Sigmoid colon (tissue), 7 donors: ENCODE data around the gene TMEM259. TPM values are rescaled to one million over a fixed set of nuclear protein-coding genes. Genes with fewer than 3 reads are reported as not detected.
A peak's percentile ranks its signal among the peaks of the same experiment; 100 is the strongest.
"Not testable (repeated sequence)": the region's sequence is repeated elsewhere in the genome, so short reads cannot be mapped to it uniquely, and the experiment has no call there.

Source experiments
- DNase-seq: peaks from one replicate; pipeline ENCODE4 v3.0.0-alpha.2; 2019
- H3K27ac ChIP-seq, 4 donors: fragments of 200-600 bp; sonication (generic); one replicate each; pipeline ENCODE4 v1.5.1; 2016 to 2019; ENCODE audit warnings: mild to moderate bottlenecking in 1 of 4
- H3K27me3 ChIP-seq, 3 donors: fragments of 200-600 bp; sonication (generic); one replicate each; pipeline ENCODE4 v1.5.1; 2019; ENCODE audit warnings: mild to moderate bottlenecking in 1 of 3
- H3K36me3 ChIP-seq, 4 donors: fragments of 200-600 bp; sonication (generic); one replicate each; pipeline ENCODE4 v1.5.1; 2016 to 2019
- H3K4me1 ChIP-seq, 4 donors: fragments of 200-600 bp; sonication (generic); one replicate each; pipeline ENCODE4 v1.5.1; 2017 to 2019
- H3K4me3 ChIP-seq, 4 donors: fragments of 200-600 bp; sonication (generic); one replicate each; pipeline ENCODE4 v1.5.1; 2017 to 2019; ENCODE audit warnings: mild to moderate bottlenecking in 2 of 4, moderate library complexity in 1 of 4
- H3K9me3 ChIP-seq, 4 donors: fragments of 200-600 bp in 3 of 4; sonication (generic) in 3 of 4; one replicate each; pipeline versions ENCODE4 v1.5.1 to v1.6.1; 2013 to 2019
- EP300 ChIP-seq, 4 donors: sonication (generic); formaldehyde crosslinking; IDR thresholded peaks; one replicate each; pipeline ENCODE4 v1.6.1; 2017; ENCODE audit warnings: antibody characterized with exemption in 4 of 4
- POLR2A ChIP-seq, 2 donors: fragments of 450-650 bp; IDR thresholded peaks; one replicate each; pipeline ENCODE4 v1.6.1; 2016; ENCODE audit warnings: antibody characterized with exemption in 2 of 2, mild to moderate bottlenecking in 2 of 2, moderate library complexity in 2 of 2
- POLR2AphosphoS5 ChIP-seq, 4 donors: sonication (generic); formaldehyde crosslinking; IDR thresholded peaks; one replicate each; pipeline ENCODE4 v1.6.1; 2017; ENCODE audit warnings: antibody characterized with exemption in 4 of 4
- WGBS, 2 donors: extraction: QIAGEN DNeasy Blood & Tissue Kit; methylation state at CpG; one replicate each; pipeline ENCODE4 v1.1.7; 2013; 5-methylcytosine and 5-hydroxymethylcytosine counted together
- intact Hi-C: fragments of 100-400 bp; cut with DNase I; formaldehyde crosslinking; loops from one replicate; pipeline ENCODE4 v1.15.1; 2023
- polyA plus RNA-seq, 3 donors: library from polyadenylated mRNA; stranded (reverse); fragments of 200-250 nt; gene quantifications; one replicate each; pipeline ENCODE4 v1.2.3, GENCODE V29; 2013
- total RNA-seq, 4 donors: library from RNA; depleted of rRNA; stranded (reverse); fragments of >200 nt; gene quantifications; one replicate each; pipeline ENCODE4 v1.1.0, GENCODE V29; 2016
- TF ChIP-seq, protein P1 (sequence below), 4 experiments: fragments of 450-650 bp in 3 of 4; fragments of 200-600 bp in 1 of 4; IDR thresholded peaks; one replicate each; pipeline ENCODE4 v1.5.1; 2016 to 2019; ENCODE audit warnings: antibody characterized with exemption in 4 of 4, mild to moderate bottlenecking in 3 of 4, moderate library complexity in 2 of 4
- donor health status: healthy with polysubstance abuse.
- donor health status: Bipolar disorder and iron deficiency.
- donor health status: healthy.

Gene TMEM259
- total and polyA plus RNA-seq, 7 donors = 19.2 to 232 (median 94.5) TPM

DNA sequence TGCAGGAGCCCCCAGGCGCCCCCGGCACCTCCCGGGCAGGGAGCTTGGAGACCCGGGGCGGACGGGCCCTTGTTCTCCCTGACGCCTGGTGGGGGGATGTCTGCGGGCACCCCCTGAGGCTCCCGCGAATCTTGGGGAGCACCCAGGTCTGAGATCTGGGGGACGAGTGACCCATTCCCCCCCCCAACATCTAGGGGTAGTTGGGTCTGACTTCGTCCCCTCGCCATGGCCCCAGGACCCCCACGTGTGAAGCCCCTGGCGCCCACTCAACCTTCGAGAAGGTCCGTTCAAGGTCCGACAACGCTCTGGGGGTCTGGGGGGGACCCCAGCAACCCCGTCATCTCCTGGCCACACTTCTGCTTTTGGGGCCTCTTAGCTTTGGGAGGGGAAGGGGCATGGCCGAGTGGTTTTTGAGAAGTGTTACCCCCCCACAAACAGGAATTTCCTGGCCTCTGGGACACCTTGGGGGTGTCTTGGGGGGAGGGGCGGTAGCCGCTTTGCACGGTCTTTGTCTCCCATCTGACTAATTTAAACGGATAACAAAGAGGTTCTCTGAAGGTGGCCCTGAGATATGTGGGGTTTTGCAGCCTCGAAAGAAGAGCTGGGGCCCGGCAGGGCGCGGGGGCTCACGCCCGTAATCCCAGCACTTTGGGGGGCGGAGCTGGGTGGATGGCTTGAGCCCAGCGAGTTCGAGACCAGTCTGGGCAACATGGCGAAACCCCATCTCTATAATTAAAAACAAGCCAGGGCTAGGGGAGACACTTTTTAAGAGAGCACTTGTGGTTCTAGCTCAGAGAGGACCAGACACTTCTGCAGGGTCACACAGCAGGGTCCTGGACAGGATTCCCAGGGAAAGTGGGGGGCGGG is 6.1 kb upstream of the TMEM259 start:
- H3K4me3 ChIP-seq = peak overlapping the region; percentile 82 to 100 (median 90)
- H3K4me1 ChIP-seq = peaks cover 0 to 56% (median 39%) of the 10 kb centered on the region in 4 donors
- TF ChIP-seq, protein P1, sequence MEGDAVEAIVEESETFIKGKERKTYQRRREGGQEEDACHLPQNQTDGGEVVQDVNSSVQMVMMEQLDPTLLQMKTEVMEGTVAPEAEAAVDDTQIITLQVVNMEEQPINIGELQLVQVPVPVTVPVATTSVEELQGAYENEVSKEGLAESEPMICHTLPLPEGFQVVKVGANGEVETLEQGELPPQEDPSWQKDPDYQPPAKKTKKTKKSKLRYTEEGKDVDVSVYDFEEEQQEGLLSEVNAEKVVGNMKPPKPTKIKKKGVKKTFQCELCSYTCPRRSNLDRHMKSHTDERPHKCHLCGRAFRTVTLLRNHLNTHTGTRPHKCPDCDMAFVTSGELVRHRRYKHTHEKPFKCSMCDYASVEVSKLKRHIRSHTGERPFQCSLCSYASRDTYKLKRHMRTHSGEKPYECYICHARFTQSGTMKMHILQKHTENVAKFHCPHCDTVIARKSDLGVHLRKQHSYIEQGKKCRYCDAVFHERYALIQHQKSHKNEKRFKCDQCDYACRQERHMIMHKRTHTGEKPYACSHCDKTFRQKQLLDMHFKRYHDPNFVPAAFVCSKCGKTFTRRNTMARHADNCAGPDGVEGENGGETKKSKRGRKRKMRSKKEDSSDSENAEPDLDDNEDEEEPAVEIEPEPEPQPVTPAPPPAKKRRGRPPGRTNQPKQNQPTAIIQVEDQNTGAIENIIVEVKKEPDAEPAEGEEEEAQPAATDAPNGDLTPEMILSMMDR (IDR thresholded peaks at IDR 0.05) = no peak
- no peak for TF ChIP-seq POLR2A (IDR thresholded peaks at IDR 0.05)
- no peak for TF ChIP-seq POLR2AphosphoS5 (IDR thresholded peaks at IDR 0.05)
- no peak for TF ChIP-seq EP300 (IDR thresholded peaks at IDR 0.05)
- intact Hi-C loops = loop anchor here (5.0 kb wide), 1 partner anchor 70 kb away; the partner anchor contains the start of gene POLR2E
- peak overlapping the region; percentile 95 to 100 (median 98) for H3K27ac ChIP-seq
- H3K36me3 ChIP-seq = peaks cover 2 to 5% (median 4%) of the 10 kb centered on the region in 4 donors
- 1 to 2% methylated on average over 36 of the region's 36 CpGs for WGBS, 2 donors
- no peaks in the 10 kb centered on the region for H3K9me3 ChIP-seq
- no peaks in the 10 kb centered on the region for H3K27me3 ChIP-seq
- DNase-seq = no peak

DNA sequence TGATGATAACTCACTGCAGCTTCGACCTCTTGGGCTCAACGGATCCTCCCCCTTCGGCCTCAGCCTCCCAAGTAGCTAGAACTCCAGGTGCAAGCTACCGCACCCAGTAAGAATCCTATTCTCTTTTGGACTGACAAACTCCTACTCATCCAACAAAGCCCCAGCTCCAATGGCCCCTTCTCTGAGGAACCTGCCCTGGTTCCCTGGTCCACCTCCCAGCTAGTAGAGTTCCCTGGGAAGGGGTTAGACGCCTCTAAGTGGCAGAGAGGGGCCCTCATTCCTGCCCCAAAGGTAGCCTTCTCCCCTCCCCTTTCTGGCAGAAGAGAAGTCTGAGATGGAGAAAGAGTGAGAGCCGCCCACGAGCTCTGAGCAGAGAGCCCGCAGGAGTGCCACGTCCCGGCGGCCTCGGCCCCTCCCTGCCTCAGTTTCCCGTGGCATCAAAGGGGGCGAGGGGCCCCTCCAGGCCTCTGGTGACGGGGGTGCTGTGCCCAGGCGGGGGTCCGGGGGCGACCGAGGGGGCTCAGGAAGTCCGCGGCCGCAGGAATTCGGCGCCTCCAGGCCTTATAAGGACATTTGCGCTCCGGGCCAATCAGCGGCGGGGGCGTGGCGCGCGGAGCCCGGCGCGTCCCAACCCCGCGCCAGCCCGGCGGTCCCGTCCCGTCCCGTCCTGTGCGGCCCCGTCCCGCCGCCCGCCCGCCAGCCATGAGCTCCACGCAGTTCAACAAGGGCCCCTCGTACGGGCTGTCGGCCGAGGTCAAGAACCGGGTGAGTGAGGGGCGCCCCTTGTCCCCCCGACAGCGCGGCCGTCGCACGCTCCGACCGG is 5.2 kb upstream of the TMEM259 start, which contains the start of gene CNN2:
TSS of gene CNN2 (plus strand) at position 649 of the 823 bp plus-strand sequence. CDS start at position 703, 54 bp downstream.
- no peaks in the 10 kb centered on the region for H3K9me3 ChIP-seq
- intact Hi-C loops = loop anchor here (5.0 kb wide), 1 partner anchor 71 kb away; the partner anchor contains the start of gene POLR2E
- H3K4me1 ChIP-seq = peaks cover 0 to 61% (median 43%) of the 10 kb centered on the region in 4 donors
- no peaks in the 10 kb centered on the region for H3K27me3 ChIP-seq
- TF ChIP-seq POLR2A (IDR thresholded peaks at IDR 0.05) = peak; percentile 77 to 95
- peak in 1 of 4 donors; percentile 20 for TF ChIP-seq EP300 (IDR thresholded peaks at IDR 0.05)
- TF ChIP-seq POLR2AphosphoS5 (IDR thresholded peaks at IDR 0.05) = peak; percentile 95 to 99 (median 98)
- TF ChIP-seq, protein P1 (IDR thresholded peaks at IDR 0.05) = no peak
- peak; percentile 93 for DNase-seq
- WGBS, 2 donors = 4% methylated on average over 63 of the region's 63 CpGs
- no peaks in the 10 kb centered on the region for H3K36me3 ChIP-seq
- H3K4me3 ChIP-seq = peak within 1 kb of the TSS; percentile 82 to 100 (median 90)
- H3K27ac ChIP-seq = peak within 1 kb of the TSS; percentile 95 to 100 (median 98)

DNA sequence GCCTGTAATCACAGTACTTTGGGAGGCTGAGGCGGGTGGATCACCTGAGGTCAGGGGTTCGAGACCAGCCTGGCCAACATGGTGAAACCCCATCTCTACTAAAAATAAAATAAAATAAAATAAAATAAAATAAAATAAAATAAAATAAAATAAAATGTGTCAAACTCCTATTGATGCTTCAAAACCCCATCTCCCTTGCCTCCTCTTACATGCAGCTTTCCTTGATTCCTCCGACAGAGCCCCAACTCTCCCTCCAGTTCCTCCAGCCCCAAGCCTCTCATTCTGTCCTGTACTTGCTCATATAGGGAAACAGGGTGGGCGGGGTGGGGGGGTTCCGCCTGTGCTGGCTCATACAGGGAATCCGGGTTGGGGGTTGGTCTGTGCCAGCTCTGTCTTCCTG is 4.2 kb upstream of the TMEM259 start:
- 78 to 87% methylated on average over 6 of the region's 6 CpGs for WGBS, 2 donors
- H3K4me3 ChIP-seq, H3K27me3 ChIP-seq, H3K36me3 ChIP-seq, H3K9me3 ChIP-seq, DNase-seq: not testable (repeated sequence)
- intact Hi-C loops = loop anchor here (5.0 kb wide), 1 partner anchor 72 kb away; the partner anchor contains the start of gene POLR2E
- Histone ChIP-seq H3K27ac (peak overlapping the region; percentile 95 to 100 (median 98)), H3K4me1 (peaks cover 0 to 55% (median 36%) of the 10 kb centered on the region in 4 donors)

DNA sequence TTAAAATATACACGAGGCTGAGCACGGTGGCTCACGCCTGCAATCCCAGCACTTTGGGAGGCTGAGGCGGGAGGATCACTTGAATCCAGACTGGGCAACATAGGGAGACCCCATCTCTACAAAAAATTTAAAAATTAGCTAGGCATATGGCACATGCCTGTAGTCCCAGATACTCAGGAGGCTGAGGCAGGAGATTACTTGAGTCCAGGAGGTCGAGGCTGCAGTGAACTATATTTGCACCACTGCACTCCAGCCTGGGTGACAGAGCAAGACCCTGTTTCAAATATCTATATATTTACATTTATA is 2.9 kb upstream of the TMEM259 start:
- peak overlapping the region; percentile 92 to 96 (median 94) for H3K27ac ChIP-seq
- WGBS, 2 donors = 54 to 84% methylated on average over 5 of the region's 5 CpGs
- H3K4me3 ChIP-seq, H3K36me3 ChIP-seq, H3K9me3 ChIP-seq, H3K27me3 ChIP-seq, DNase-seq, intact Hi-C loops: not testable (repeated sequence)
- peaks cover 0 to 55% (median 38%) of the 10 kb centered on the region in 4 donors for H3K4me1 ChIP-seq

DNA sequence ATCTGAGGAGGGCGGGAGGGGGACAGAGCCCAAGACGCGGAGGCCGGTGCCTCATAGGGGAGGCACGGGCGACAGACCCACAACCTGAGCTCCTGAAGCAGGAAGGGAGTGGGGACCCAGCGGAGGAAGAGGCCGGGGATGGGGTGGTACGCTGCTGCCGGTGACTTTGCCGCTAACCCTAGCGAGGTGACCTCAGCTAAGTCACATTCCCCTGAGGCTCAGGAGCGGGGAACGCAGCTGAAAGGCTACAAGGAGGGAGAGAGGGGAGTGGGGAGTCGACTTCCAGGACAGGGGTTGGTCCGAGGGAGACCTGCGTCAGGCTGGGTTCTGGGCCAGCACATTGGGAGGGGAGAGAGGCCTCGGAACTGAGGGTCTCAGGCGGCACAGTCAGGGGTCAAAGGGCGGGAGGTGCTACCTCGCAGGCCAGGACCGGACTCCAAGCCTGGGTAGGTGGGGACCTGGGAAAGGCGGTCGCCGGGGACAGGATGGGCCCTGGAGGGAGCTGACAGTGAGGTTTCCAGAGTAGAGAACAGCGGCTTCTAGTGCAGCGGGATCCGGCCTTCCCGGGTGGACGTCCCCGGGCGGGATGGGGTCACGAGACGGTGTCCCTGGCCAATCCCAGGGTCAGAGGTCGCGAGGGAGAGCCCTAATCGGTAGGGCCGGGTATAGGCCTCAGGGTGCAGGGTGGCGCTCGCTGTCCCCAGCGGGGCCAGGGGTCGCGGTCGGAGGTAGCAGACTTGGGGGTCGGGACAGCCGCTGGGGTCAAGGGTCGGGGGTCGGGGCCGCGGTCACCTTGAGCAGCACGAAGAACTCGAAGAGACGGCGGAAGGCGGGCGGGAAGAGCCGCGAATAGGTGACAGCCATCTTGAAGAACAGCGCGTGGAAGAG is 699 bp downstream of the TMEM259 start:
- H3K4me1 ChIP-seq = peaks cover 0 to 72% (median 61%) of the 10 kb centered on the region in 4 donors
- TF ChIP-seq POLR2A (IDR thresholded peaks at IDR 0.05) = no peak
- TF ChIP-seq EP300 (IDR thresholded peaks at IDR 0.05) = no peak
- peak overlapping the region; percentile 66 to 97 (median 84) for H3K4me3 ChIP-seq
- DNase-seq = peak; percentile 81
- H3K27ac ChIP-seq = peak overlapping the region; percentile 92 to 96 (median 94)
- H3K27me3 ChIP-seq = no peaks in the 10 kb centered on the region
- no peaks in the 10 kb centered on the region for H3K9me3 ChIP-seq
- intact Hi-C loops = loop anchor here (2.0 kb wide), 1 partner anchor 221 kb away; the partner anchor contains the start of gene ATP5F1D
- no peaks in the 10 kb centered on the region for H3K36me3 ChIP-seq
- 1% methylated on average over 60 of the region's 60 CpGs for whole genome bisulfite sequencing, 2 donors
